Measurements from ENCODE around the gene SLC1A3. TPM values are rescaled to one million over a fixed set of nuclear protein-coding genes. Genes with fewer than 3 reads are reported as not detected.

The SLC1A3 gene
- total RNA-seq, 1 experiment from 2014 or later, result 8.5 TPM

DNA sequence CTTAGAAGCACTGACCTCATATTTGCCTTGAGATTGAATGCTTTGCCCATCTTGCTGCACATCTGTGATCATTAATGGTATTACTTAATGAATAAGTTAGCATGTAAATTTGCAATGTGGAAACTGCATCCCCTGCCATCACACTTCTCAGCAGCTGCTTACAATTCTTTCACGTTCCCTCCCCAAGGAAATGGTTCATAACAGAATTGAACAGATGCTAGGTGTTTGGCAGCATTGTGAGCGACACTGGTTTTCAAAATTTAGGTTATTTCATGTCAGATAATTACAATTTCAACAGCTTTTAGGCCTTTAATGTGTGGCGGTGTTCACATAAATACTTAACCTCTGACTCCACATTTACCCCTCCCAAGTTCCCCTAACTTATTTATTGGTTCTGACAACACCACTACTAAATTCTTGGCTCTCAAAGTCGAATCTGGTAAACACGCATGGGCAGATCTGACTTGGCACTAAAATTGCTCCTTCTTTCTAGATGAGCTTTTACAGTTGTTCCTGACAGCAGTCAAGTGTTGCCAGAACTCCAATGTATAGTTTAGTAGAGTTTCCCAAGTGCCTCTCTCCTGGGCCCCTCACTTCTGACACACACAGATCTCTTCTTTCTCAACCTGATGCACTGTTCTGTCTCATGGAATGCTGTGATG, 46.8 kb downstream of the SLC1A3 start:
- no peak for DNase-seq (ENCODE audit: extremely low read depth, low read depth)

DNA sequence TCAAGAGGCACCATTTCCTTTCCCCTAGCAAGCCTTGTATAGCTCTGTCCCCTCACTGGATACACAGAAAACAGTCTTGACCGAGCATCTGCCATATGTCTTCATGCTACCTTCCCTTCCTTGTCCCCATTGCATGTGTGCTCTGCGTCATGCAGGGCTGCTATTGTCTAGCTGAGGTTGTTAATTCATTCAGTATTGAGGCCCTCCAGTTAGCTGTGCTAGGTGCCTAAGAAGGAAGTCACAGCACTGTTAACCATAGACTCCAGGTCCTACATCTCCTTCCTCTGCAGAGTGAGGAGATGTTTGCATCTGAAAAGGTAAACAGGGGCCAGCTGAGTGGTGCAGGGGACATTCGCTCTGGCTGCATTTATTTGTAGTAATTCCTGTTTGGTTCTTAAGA, 48.2 kb downstream of the SLC1A3 start:
- DNase-seq (ENCODE audit: extremely low read depth, low read depth), result no peak

DNA sequence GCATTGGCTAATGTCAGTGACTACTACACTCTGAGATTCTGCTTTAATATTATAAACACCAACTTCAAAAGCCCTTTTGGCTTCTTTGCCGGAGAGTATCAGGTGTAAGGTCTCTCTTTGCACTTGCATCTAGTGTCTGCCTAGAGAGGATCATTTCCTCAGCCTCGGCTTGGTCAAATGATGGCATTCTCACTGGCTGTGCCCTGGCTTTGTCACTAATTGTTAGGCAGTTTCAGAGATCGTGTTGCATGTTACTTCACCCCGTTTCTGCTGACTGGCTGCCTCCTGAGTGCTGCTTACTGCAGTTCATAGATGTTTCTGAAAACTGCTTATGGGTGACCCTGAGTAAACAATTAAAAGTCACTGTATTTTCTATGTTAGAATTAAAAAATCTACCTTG, 48.8 kb downstream of the SLC1A3 start:
- DNase-seq (ENCODE audit: extremely low read depth, low read depth), result no peak

DNA sequence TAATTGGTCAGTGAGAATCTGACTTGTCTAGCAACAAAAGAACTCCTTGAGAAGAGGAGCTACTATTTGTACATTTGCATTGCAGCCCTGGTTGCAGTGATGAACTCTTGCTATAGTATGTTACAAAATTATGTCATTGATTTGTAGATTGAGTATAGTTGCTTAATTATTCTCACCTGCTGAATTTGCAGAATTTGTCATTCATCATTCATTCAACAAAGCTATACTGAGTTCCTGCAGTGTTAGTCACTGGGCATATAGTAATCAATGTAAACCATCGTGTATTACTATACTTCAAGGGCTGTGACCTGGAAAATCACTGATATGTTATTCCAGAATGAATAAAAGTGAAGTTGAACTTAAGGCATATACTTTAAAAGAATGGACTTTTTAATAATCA, 50.1 kb downstream of the SLC1A3 start:
- no peak for DNase-seq (ENCODE audit: extremely low read depth, low read depth)

DNA sequence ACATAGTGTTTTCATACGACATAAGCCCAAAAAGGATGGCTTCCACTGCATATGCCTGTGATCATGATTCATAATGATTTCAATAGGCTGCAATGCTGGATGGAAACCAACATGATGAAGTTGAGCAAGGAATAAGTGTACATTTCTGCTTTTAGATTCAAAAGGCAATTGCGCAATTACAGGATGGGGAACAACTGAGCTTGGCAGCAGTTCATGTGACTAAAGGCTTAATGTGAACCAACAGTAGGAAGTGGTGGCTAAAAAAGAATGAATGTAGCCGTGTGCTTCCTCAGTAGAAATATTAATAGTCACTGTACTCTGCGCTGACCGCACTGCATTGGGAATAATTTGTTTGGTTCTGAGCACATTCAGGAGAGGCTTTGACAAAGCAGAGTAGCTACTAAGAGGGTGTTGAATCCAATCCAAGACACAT, 51.2 kb downstream of the SLC1A3 start:
- DNase-seq (ENCODE audit: extremely low read depth, low read depth), result peak; percentile 87

DNA sequence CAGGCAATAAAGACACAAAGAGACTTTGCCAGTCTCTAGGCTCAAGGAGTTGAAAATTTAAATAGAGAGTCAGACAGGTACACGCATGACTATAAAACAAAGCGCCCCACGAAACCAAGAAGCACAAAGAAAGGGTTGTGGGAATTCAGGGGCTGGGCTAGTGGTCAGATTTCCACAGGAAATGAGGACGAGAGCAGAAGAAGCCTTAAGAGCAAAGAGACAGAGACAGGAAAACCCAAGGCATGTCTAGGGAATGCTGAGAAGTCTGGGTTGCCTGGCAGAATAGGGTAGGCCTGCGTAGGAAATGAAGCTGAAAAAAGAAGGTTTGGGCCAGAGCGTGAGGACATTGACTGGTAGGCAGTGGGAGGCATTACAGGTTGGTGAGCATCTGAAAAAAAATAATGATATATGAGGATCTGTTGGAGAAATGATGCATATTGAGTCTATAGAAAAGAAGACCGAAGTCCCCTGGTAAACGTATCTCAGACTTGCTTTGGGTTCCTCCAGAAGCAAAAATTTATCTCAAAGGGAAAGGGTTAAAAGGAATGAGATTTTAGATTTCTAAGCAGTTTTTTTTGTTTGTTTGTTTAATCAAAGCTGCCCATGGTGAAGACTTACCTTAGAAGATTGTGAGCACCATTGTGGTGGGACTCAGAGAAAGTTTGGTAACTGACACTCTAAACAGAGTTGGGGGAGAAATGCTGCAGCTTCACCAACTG, 51.8 kb downstream of the SLC1A3 start:
- no peak for DNase-seq (ENCODE audit: extremely low read depth, low read depth)

DNA sequence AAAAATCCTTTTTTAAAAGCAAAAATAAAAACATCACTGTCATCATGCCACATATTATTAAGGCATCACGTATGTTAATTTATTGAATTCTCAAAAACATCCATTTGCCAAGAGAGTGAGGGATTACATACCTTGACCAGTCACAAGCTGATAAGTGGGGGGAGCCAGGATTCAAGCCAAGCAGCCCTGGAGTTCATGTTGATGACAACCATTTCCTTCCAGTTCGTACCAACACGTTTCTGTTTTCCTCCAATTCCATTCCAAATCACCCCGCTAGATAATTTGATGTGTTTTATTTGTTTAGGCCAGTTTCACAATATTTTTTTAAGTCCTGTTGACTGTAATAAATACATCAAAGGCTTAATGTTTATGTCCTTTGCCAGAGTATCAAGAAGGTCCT, 53.0 kb downstream of the SLC1A3 start:
- no peak for DNase-seq (ENCODE audit: extremely low read depth, low read depth)

GRCh38 chr5:36660397-36661049, 54.1 kb downstream of the SLC1A3 start:
- no peak for DNase-seq (ENCODE audit: extremely low read depth, low read depth)

GRCh38 chr5:36661456-36662220, 55.2 kb downstream of the SLC1A3 start:
- no peak for DNase-seq (ENCODE audit: extremely low read depth, low read depth)

DNA sequence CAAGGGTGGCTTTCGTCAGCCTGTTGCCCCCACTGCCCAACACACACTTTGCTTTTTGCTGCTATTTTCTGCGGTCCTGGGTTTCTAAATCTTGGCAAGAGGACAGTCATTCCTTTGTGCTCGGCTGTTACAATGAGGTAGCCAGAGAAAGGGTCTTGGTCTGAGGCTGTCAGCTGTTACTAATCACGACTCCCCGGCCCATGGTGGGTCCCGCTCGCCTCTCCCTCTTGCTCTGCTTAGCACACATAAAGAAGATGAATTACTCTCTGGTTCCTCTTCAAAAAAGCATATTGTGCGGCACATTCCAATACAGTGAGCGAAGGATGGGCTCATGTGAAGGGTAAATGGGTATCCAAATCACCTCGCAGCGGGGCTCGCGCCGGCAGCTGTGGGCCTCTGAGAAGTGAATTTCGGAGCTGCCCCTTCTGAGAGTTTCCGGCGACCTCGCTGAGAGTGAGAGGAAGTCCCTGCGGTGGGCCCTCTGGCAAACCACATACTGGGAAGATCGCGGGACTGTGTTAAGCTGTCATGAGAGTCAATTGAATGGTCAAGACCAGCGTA, 56.0 kb downstream of the SLC1A3 start:
- no peak for DNase-seq (ENCODE audit: extremely low read depth, low read depth)

- DNase-seq (ENCODE audit: extremely low read depth, low read depth), result no peak
Measured at GRCh38 chr5:36664766-36665165, 58.4 kb downstream of the SLC1A3 start.

DNA sequence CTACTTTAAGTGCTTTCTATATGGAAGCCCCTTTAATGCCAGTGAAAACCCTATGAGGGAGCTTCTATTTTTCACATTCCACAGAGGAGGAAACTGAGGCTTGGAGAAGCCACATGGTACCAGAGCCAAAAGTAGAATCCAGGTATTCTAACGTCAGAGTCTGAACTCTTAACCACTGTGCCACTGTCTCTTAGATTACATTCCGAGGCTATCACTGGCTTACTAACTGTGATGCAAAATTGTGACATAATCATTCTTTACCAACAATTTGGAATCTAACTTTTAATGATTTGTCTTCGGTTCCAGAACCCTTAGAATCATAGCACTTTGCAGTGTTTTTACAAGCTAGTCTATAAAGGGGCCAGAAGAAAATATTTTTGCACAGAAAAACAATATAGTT, 59.2 kb downstream of the SLC1A3 start:
- DNase-seq (ENCODE audit: extremely low read depth, low read depth), result no peak

GRCh38 chr5:36666274-36666673, 59.9 kb downstream of the SLC1A3 start:
- DNase-seq (ENCODE audit: extremely low read depth, low read depth), result no peak

DNA sequence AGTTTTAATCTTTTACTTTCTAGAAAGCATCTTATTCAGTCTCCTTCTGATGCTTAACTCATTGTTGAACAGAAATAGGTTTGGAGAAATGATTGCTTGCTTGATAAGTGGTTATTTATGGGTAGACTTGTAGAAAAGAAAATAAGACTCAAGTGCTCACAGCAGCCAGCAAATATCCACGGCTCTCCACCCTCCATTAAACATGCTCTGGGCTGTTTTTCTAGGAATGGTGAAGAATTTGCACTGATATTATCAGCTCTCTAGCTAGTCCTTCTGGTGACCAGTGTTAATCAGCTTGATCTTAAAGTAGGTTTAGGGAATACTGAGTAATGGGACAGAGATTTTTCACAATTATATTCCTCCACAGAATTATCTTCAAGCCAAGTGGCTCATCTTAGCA, 60.6 kb downstream of the SLC1A3 start:
- no peak for DNase-seq (ENCODE audit: extremely low read depth, low read depth)

DNA sequence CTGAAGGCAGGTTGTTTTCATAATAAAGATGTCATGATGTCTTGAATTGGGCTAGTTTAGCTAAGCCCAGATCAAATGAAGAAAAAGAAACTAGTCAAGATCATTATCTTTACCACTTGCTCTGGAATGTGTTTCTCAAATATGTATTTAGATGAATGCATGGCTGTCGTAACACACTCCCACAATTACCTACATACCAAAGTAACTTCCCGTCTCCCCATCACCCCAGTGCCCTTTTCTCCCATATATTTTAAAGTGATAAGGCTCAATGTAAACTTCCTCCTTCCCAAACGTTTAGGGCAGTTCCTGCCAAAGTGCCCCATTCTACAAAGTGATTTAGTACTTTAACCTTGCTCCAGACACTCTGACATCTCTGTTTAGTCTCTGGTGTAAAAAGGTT, 61.4 kb downstream of the SLC1A3 start:
- no peak for DNase-seq (ENCODE audit: extremely low read depth, low read depth)

DNA sequence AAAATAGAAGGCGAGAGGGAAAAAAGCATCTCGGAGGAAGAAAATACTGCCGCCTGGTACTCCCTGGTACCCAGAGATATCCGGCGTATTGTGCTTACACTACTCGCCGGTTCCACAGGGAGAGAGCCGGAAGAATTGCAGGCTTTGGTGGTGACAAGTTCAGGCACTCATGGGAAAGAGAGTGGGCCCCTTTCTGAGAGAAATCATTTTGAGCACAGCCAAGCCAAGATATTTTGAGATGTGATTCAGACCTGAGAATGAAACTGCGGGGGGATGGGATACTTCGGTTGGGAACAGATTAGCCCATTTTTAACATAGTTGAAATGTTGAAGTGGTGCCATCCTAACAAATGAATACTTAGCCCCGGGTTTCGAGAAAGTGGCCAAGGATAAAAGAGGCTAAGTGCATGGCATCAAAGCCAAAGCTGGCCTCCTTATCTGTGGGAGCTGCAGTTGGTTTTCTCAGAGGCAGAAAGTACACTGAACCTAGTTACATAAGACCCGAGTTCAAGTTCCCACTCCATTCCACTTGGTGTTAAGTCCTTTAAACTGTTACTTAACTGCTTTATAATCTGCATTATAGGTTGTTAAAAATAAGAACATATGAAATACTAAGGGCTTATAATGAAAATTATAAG, 62.7 kb downstream of the SLC1A3 start:
- no peak for DNase-seq (ENCODE audit: extremely low read depth, low read depth)

- no peak for DNase-seq (ENCODE audit: extremely low read depth, low read depth)
Measured at GRCh38 chr5:36670548-36670947, 64.1 kb downstream of the SLC1A3 start.

- no peak for DNase-seq (ENCODE audit: extremely low read depth, low read depth)
Measured at GRCh38 chr5:36675282-36675681, 68.9 kb downstream of the SLC1A3 start.

DNA sequence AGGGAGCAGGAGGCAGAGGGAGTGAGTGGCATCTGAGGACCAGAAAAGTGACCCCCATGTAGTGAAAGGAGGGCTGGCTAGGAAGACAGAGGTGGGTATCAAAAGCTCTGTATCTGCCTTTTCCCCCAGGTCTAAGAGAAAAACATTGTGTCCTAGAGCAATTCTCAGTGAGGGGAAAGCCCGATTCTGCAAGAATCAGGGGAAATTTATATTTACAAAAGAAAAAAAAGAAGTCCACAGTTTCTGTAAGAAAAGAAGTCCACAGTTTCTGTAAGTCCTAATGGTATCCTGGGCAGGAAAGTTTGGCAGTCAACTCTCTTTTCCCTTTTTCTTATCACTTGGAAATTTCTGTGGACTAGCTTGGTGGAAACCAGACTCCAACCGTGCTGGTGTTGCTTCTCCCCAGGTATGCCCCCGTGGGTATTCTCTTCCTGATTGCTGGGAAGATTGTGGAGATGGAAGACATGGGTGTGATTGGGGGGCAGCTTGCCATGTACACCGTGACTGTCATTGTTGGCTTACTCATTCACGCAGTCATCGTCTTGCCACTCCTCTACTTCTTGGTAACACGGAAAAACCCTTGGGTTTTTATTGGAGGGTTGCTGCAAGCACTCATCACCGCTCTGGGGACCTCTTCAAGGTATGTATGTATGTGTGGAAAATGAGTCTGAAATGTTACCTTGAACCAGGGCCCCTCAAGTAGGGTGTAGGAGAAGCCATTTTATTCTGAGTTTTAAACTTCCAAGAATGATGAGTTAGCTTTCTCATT, 73.0 kb downstream of the SLC1A3 start:
- no peak for DNase-seq (ENCODE audit: extremely low read depth, low read depth)

- no peak for DNase-seq (ENCODE audit: extremely low read depth, low read depth)
Measured at GRCh38 chr5:36680066-36680465, 73.7 kb downstream of the SLC1A3 start.
